Mucosa of stomach (tissue), 1 donor: Measurements from ENCODE around the gene TPP2.

ENCODE experiments used
- H3K27me3 ChIP-seq: one replicate; pipeline ENCODE4 v1.7.0; 2013; ENCODE audit warnings: mild to moderate bottlenecking, low read length; ENCODE audit not compliant: control insufficient read depth, insufficient read depth
- H3K36me3 ChIP-seq: one replicate; pipeline ENCODE4 v1.7.0; 2013; ENCODE audit warnings: low read length; ENCODE audit not compliant: control insufficient read depth, insufficient read depth
- H3K4me1 ChIP-seq: one replicate; pipeline ENCODE4 v1.7.0; 2013; ENCODE audit warnings: mild to moderate bottlenecking, low read length; ENCODE audit not compliant: control insufficient read depth, insufficient read depth
- H3K4me3 ChIP-seq: one replicate; pipeline ENCODE4 v1.7.0; 2013; ENCODE audit warnings: low read length
- H3K9ac ChIP-seq: one replicate; pipeline ENCODE4 v1.7.0; 2013; ENCODE audit warnings: mild to moderate bottlenecking, low read length, moderate library complexity
- H3K9me3 ChIP-seq: one replicate; pipeline ENCODE4 v1.7.0; 2013; ENCODE audit warnings: mild to moderate bottlenecking, low read length, moderate library complexity; ENCODE audit not compliant: control insufficient read depth
- donor health status: Pancreatic carcinoma.

TPP2 gene

DNA sequence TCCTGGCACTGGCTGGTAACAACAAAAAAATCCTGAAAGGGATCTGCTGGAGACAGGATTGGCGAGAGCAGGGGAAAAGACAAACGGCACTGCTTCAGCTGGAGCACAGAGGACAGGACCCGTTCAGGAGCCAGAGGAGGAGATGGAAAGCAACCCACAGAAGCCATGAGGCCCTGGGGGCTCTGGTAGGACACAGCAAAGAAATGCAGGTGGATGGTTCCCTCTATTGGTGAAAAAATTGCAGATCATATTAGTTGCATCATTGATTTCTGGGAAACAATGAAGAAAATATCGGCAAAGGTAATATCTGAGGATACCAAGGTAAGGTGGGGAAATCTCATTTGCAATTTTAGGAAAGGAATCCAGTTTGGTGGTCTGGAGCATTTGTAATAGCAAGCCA, 25.7 kb upstream of the TPP2 start:
- no peaks in the 10 kb centered on the region for H3K9me3 ChIP-seq
- H3K4me1 ChIP-seq = no peaks in the 10 kb centered on the region
- no peaks in the 10 kb centered on the region for H3K36me3 ChIP-seq

DNA sequence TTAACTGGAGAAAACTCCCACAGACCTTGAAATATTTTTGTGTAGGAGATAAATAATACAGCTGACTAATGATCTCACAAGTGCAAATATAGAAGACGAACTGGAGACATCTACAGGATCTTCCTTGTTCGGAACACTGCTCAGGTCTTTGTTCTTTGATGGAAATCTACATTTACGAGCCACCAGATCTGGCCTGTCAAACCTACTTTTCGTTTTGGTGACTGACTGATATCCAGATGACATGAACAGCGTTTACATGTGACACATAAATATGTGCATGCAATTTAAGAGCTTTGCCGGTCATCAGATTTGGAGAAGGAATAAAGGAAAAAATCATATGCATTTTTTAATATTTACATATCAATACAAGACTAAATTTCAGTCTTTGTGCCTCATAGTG, 24.5 kb upstream of the TPP2 start:
- Histone ChIP-seq H3K4me1 (no peaks in the 10 kb centered on the region), H3K27me3 (peaks cover 3% of the 10 kb centered on the region), H3K9me3 (no peaks in the 10 kb centered on the region), H3K36me3 (no peaks in the 10 kb centered on the region), H3K9ac (no peak overlapping the region), H3K4me3 (no peak overlapping the region)

More for the DNA sequence above, 25.7 kb upstream of the TPP2 start:
- peaks cover 3% of the 10 kb centered on the region for H3K27me3 ChIP-seq
- H3K9ac ChIP-seq = no peak overlapping the region
- H3K4me3 ChIP-seq = no peak overlapping the region

DNA sequence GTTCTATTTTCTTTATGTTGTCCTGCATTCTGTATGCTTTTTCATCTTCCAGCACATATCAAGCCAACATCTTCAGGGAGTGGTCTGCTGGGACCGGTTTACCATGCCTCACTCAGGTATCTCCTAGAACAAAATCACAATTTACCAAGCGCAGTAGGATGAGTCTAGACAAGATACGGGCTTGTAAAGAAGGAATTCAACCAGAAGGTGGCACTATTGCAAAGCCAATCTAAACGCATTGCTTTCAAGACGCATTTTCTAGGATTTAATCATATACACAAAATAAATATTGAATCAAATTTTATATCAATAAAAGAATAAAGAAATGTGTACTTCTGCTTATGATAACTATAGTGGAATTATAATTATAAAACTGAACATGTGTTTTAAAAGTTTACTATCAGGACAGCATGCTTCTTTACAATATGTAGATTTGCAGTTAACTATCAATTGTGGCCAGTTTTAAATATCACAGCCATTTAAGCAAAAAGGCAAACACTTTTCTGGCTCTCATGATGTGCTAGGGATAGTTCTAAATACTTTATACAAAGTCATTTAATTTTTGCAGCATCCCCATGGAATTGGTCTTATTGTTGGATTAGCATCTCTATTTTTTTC, 16.1 kb upstream of the TPP2 start:
- H3K4me3 ChIP-seq = no peak overlapping the region
- no peaks in the 10 kb centered on the region for H3K9me3 ChIP-seq
- H3K4me1 ChIP-seq = no peaks in the 10 kb centered on the region
- no peak overlapping the region for H3K9ac ChIP-seq
- H3K36me3 ChIP-seq = no peaks in the 10 kb centered on the region
- H3K27me3 ChIP-seq = no peaks in the 10 kb centered on the region

DNA sequence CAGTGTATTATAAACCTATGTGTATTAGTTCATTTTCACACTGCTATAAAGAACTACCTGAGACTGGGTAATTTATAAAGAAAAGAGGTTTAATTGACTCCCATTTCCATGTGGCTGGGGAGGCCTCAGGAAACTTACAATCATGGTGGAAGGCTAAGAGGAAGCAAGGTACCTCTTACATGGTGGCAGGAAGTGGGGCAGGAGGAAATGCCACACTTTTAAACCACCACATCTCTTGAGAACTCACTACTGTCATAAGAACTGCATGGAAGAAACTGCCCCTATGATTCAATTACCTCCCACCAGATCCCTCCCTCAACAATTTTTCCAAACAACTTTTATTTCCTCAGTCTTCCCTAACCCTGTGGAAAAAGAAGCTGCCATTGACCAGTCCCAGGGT, 14.5 kb upstream of the TPP2 start:
- Histone ChIP-seq H3K9me3 (no peaks in the 10 kb centered on the region), H3K27me3 (no peaks in the 10 kb centered on the region), H3K4me1 (no peaks in the 10 kb centered on the region), H3K36me3 (no peaks in the 10 kb centered on the region), H3K4me3 (no peak overlapping the region), H3K9ac (no peak overlapping the region)

DNA sequence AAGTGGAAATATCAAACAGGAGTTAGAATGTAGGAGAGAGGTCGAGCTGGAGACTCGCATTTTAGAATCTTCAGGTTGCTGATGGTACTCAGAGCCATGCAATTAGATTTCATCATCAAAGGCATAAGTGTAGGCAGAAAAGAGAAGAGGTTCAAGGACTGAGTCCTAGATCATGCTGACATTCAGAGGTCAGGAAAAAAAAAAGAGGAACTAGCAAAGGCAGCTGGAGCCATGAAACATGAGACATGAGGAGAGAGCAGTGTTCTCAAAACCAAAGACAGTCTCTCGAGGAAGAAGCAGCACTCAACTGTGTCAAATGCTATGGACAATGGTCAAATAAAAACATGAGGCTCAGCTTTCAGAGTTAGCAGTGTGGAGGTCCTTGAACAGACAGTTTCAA, 12.4 kb upstream of the TPP2 start:
- no peaks in the 10 kb centered on the region for H3K36me3 ChIP-seq
- H3K27me3 ChIP-seq = no peaks in the 10 kb centered on the region
- H3K4me1 ChIP-seq = no peaks in the 10 kb centered on the region
- no peak overlapping the region for H3K9ac ChIP-seq
- no peaks in the 10 kb centered on the region for H3K9me3 ChIP-seq
- no peak overlapping the region for H3K4me3 ChIP-seq

DNA sequence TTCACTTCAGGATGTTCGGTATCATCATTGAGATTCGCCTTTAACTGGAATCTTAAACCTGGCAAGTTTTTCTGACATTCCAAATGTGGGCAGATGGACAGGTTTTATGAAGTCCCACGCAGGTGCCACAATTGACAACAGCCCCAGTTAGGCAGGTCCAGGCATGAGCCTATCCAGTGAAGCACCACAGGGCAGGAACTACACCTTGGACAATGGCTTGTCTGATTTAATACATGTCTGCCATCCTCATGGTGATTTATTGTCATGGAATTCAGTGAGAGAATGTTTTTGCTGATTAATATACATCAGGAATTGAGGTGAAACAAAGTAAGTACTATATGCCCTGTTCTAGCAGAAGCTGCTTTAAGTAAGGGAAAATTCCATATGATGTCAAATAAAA, 10.2 kb upstream of the TPP2 start:
- no peaks in the 10 kb centered on the region for H3K4me1 ChIP-seq
- H3K9me3 ChIP-seq = no peaks in the 10 kb centered on the region
- H3K27me3 ChIP-seq = no peaks in the 10 kb centered on the region
- no peaks in the 10 kb centered on the region for H3K36me3 ChIP-seq
- H3K4me3 ChIP-seq = no peak overlapping the region
- H3K9ac ChIP-seq = no peak overlapping the region

DNA sequence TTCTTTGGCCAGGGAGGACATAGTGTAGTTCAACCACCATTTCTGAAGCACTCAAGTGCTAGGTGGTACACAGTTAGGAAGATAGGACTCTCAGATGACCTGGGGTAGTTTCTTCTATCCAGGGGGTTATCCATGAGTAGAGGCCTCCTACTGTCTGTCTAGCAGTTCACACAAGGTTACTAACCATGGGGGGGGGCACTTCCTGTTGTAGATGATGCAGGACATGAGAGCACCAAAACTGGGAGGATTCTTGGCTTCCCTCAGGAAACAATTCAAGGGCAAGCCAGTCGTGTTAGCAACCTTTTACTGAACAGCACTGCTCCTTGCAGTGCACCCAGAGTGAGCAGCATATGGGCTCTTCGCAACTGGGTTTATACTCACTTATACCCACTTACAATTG, 8.9 kb upstream of the TPP2 start:
- H3K4me1 ChIP-seq = no peaks in the 10 kb centered on the region
- H3K36me3 ChIP-seq = no peaks in the 10 kb centered on the region
- no peaks in the 10 kb centered on the region for H3K9me3 ChIP-seq
- no peak overlapping the region for H3K4me3 ChIP-seq
- H3K9ac ChIP-seq = no peak overlapping the region
- no peaks in the 10 kb centered on the region for H3K27me3 ChIP-seq

DNA sequence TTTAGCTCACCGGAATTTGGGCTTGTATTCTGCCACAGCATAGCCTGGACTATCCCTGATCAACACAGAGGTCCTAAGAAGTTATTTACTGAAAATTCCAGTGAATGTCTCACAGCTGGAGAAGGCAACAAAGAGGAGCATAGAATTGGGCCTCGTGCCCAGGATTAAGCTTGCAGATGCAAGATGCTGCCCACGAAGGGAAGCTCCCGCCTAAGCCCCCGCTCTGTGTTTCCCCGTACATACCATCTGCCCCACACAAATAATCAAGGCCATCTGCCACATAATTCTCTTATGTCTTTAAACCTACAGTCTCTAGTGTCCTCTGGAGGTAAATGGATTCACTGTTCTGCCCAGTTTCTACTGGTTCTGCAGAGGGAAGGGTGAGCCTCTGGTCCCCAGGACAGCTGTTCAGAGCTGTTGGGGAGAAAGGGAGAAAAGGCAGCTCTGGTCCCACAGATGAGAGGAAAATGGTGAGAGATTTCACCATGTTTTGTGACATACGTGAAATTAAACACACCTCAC, 7.4 kb upstream of the TPP2 start:
- no peaks in the 10 kb centered on the region for H3K9me3 ChIP-seq
- H3K4me1 ChIP-seq = no peaks in the 10 kb centered on the region
- no peaks in the 10 kb centered on the region for H3K36me3 ChIP-seq
- no peaks in the 10 kb centered on the region for H3K27me3 ChIP-seq
- no peak overlapping the region for H3K9ac ChIP-seq
- H3K4me3 ChIP-seq = no peak overlapping the region

DNA sequence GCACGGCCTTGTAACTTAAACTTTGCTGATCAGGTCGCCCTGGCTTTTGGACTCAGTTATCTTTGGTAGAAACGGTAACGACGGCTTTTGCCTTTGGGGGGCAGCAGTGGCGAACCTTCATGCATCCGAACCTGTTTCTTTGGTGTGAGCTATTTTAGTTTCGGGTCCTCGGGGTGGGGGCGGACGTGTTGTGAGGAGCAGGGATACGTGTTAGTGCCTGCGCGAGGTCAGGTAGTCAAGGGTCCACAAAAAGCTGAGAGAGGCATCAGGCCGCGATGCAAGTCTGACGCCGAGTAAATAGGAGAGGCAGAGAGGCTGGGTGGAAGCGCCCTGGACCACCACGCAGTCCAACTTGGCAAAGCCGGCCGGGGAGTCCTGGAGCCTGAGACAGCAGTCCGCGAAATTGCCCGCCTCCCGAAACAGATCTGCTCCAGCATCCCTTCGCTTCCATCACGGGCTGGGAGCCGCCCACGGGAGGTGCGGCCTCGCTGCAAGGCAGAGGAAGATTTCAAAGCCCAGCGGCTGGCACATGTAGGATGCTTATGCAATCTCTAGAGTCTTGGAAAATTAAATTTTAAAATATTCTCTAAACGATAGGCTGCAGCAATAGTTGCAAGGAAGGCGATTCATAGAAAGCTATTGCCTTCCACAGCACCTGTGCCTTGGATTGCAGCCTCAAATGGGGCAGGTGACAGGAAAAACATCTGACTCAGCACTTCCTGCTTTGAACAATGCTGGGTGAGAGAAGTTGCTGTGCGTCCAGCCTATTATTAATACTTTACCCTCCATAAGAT, 4.6 kb upstream of the TPP2 start:
- H3K4me1 ChIP-seq = peaks cover 10% of the 10 kb centered on the region
- no peaks in the 10 kb centered on the region for H3K27me3 ChIP-seq
- no peaks in the 10 kb centered on the region for H3K9me3 ChIP-seq
- H3K36me3 ChIP-seq = no peaks in the 10 kb centered on the region
- no peak overlapping the region for H3K9ac ChIP-seq
- H3K4me3 ChIP-seq = peak overlapping the region; percentile 66

DNA sequence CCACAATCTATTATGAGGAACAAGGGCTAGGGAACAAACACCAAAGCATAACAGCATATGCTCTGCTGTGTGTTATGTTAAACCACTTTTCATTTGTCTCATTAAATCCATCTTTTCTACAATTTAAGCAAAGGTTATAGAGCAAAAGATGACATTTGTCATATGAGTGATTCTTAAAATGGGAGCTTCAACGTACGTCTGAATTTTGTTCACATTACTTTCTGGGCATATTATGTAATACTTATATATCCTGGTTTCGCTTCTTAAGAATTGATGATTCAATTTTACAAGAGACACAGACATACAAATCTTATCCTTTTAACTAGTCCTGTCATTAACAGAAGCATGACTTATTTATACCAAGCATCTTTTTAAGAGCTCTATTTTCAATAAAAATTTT, 3.3 kb upstream of the TPP2 start:
- Histone ChIP-seq H3K9me3 (no peaks in the 10 kb centered on the region), H3K4me1 (peaks cover 15% of the 10 kb centered on the region), H3K4me3 (no peak overlapping the region), H3K36me3 (no peaks in the 10 kb centered on the region), H3K9ac (no peak overlapping the region), H3K27me3 (no peaks in the 10 kb centered on the region)

DNA sequence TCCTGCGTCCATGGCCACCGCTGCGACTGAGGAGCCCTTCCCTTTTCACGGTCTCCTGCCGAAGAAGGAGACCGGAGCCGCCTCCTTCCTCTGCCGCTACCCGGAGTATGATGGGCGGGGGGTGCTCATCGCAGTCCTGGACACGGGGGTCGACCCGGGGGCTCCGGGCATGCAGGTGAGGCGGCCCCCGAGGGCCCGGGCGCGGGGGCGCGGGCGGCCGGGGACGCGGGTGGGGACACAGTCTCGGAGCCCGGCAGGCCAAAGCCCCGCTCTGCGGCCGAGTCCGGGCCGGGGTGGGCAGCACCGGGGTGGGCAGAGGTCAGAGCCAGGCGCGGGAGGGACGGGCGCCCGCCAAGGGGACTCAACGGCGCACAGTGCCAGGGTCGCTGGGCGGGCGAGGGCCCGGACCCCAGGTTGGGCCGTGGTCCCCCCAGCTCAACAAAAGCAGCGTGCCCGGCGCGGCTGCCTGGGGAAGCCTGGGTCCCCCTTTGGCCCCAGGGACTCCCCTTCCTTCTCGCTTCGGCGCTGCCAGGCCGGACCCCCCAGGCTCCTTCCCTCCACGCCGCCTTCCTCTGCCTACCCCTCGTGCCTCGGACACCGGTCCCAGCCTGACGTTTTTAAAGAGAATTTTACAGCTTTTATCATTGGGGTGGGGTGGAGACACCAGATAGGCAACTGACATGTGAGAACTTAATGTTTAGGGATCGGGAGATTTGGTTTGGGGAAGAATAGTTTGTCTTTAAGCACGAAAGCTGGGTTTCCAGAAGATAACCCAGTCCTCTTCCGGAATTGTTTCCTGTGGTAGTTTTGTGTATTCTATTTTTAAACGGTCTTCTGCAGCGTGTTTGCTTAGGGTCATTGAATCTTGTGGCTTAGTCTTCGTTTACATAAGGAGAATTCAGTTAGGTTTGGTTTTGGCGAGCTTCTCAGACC, 509 bp downstream of the TPP2 start:
- H3K4me3 ChIP-seq = peak overlapping the region; percentile 100
- H3K4me1 ChIP-seq = peaks cover 16% of the 10 kb centered on the region
- H3K9me3 ChIP-seq = no peaks in the 10 kb centered on the region

DNA sequence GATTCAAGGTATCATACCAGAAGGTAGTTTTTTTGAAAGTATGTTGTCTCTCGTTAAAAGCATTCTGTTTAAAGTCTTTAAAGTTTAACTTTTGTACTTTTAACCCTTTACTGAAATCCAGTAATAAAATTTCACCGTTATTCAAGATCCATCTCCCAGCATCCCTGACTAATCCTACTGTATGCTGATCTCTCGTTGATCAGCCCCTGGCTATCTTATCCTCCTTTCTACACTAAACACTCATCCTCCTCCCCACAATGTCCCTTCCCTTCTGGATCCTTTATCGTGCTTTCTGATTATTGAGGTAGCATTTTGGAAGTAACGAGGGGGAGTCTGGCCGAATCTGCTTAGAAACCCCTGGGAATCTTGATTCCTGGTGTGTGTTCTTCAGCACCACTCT, 1.3 kb downstream of the TPP2 start:
- Histone ChIP-seq H3K27me3 (no peaks in the 10 kb centered on the region), H3K9me3 (no peaks in the 10 kb centered on the region), H3K9ac (peak overlapping the region; percentile 100), H3K4me3 (peak overlapping the region; percentile 100), H3K36me3 (no peaks in the 10 kb centered on the region), H3K4me1 (peaks cover 16% of the 10 kb centered on the region)

More for the DNA sequence above, 509 bp downstream of the TPP2 start:
- Histone ChIP-seq H3K36me3 (no peaks in the 10 kb centered on the region), H3K27me3 (no peaks in the 10 kb centered on the region), H3K9ac (peak overlapping the region; percentile 100)
